ENCODE measurements around the gene SETBP1. TPM values are rescaled to one million over a fixed set of nuclear protein-coding genes. Genes with fewer than 3 reads are reported as not detected.

The SETBP1 gene
- total and polyA plus RNA-seq, 8 donors: 19.7 to 27.5 (median 21.5) TPM

GRCh38 chr18:44848644-44849335 is 168.1 kb downstream of the SETBP1 start:
- Histone ChIP-seq H3K27me3 (no peaks in the 10 kb centered on the region), H3K4me3 (no peak overlapping the region), H3K4me1 (no peaks in the 10 kb centered on the region), H3K27ac (no peak overlapping the region), H3K36me3 (no peaks in the 10 kb centered on the region), H3K9me3 (no peaks in the 10 kb centered on the region)
- TF ChIP-seq CTCF (IDR thresholded peaks at IDR 0.05): no peak
- DNase-seq (peak in 2 of 4 donors; percentile 40 to 64), ATAC-seq (no peak)
- intact Hi-C loops (cut with DNase I): no loop called here

- H3K27ac ChIP-seq: no peak overlapping the region
- no peaks in the 10 kb centered on the region for H3K4me1 ChIP-seq
- no peaks in the 10 kb centered on the region for H3K9me3 ChIP-seq
- H3K27me3 ChIP-seq: no peaks in the 10 kb centered on the region
- peak in 1 of 4 donors; percentile 45 for DNase-seq
- no peaks in the 10 kb centered on the region for H3K36me3 ChIP-seq
- TF ChIP-seq CTCF (IDR thresholded peaks at IDR 0.05): no peak
- intact Hi-C loops (cut with DNase I): no loop called here
- ATAC-seq: no peak
- H3K4me3 ChIP-seq: no peak overlapping the region
Measured at GRCh38 chr18:44849361-44849760, 168.7 kb downstream of the SETBP1 start.

GRCh38 chr18:44850001-44850400 is 169.3 kb downstream of the SETBP1 start:
- Histone ChIP-seq H3K9me3 (no peaks in the 10 kb centered on the region), H3K36me3 (no peaks in the 10 kb centered on the region), H3K27ac (no peak overlapping the region), H3K4me3 (no peak overlapping the region), H3K4me1 (no peaks in the 10 kb centered on the region), H3K27me3 (no peaks in the 10 kb centered on the region)
- intact Hi-C loops (cut with DNase I): no loop called here
- no peak for TF ChIP-seq CTCF (IDR thresholded peaks at IDR 0.05)
- ATAC-seq (no peak), DNase-seq (peak in 2 of 4 donors; percentile 71 to 77)

GRCh38 chr18:44851856-44852621 is 171.4 kb downstream of the SETBP1 start:
- intact Hi-C loops (cut with DNase I): no loop called here
- no peak for ATAC-seq
- H3K36me3 ChIP-seq: no peaks in the 10 kb centered on the region
- no peaks in the 10 kb centered on the region for H3K27me3 ChIP-seq
- DNase-seq: no peak
- no peak overlapping the region for H3K4me3 ChIP-seq
- no peak overlapping the region for H3K27ac ChIP-seq
- no peak for TF ChIP-seq CTCF (IDR thresholded peaks at IDR 0.05)
- H3K9me3 ChIP-seq: no peaks in the 10 kb centered on the region
- H3K4me1 ChIP-seq: peaks cover 0 to 13% of the 10 kb centered on the region in 2 donors

GRCh38 chr18:44852818-44853217 is 172.1 kb downstream of the SETBP1 start:
- H3K4me3 ChIP-seq: no peak overlapping the region
- DNase-seq (no peak), ATAC-seq (peak; percentile 23)
- H3K27ac ChIP-seq: no peak overlapping the region
- no peak for TF ChIP-seq CTCF (IDR thresholded peaks at IDR 0.05)
- H3K27me3 ChIP-seq: no peaks in the 10 kb centered on the region
- H3K9me3 ChIP-seq: no peaks in the 10 kb centered on the region
- peaks cover 0 to 13% of the 10 kb centered on the region in 2 donors for H3K4me1 ChIP-seq
- H3K36me3 ChIP-seq: no peaks in the 10 kb centered on the region
- intact Hi-C loops (cut with DNase I): no loop called here

Measured in left lung (tissue), 10 donors.